Neural cell (in vitro differentiated cells): ENCODE measurements around the gene HEBP2. TPM values are rescaled to one million over a fixed set of nuclear protein-coding genes. Genes with fewer than 3 reads are reported as not detected.

Experiments
- H2AFZ ChIP-seq: fragments of 200-600, 300-800 bp; sonication (generic), shearing (Covaris generic); 2 replicates; pipeline ENCODE4 v1.6.0; 2014; ENCODE audit warnings: low read depth, mild to moderate bottlenecking, antibody characterized with exemption, low read length, moderate library complexity
- H3F3A ChIP-seq: fragments of 200-600 bp; shearing (Covaris generic); 2 replicates; pipeline ENCODE4 v1.6.1; 2016; ENCODE audit warnings: mild to moderate bottlenecking, moderate library complexity, mixed read lengths, antibody characterized with exemption, low read length; ENCODE audit not compliant: insufficient read depth, poor library complexity, severe bottlenecking
- H3K27ac ChIP-seq: fragments of 200-600, 300-800 bp; sonication (generic), shearing (Covaris generic); 2 replicates; pipeline ENCODE4 v1.5.1; 2014; ENCODE audit warnings: mild to moderate bottlenecking, low read length, moderate library complexity
- H3K27me3 ChIP-seq: fragments of 300-800, 200-600 bp; sonication (generic), shearing (Covaris generic); 2 replicates; pipeline ENCODE4 v1.6.0; 2014; ENCODE audit warnings: mild to moderate bottlenecking, low read depth, low read length, moderate library complexity; ENCODE audit not compliant: insufficient read depth
- H3K36me3 ChIP-seq: fragments of 300-800, 200-600 bp; sonication (generic), shearing (Covaris generic); 2 replicates; pipeline ENCODE4 v1.5.1; 2014; ENCODE audit warnings: mild to moderate bottlenecking, antibody characterized with exemption, low read length, moderate library complexity; ENCODE audit not compliant: insufficient read depth
- H3K4me2 ChIP-seq: fragments of 300-800, 200-600 bp; sonication (generic), shearing (Covaris generic); 2 replicates; pipeline ENCODE4 v1.6.0; 2014; ENCODE audit warnings: mild to moderate bottlenecking, low read length
- H3K4me3 ChIP-seq: fragments of 300-800, 200-600 bp; sonication (generic), shearing (Covaris generic); 2 replicates; pipeline ENCODE4 v1.5.1; 2014; ENCODE audit warnings: mild to moderate bottlenecking, low read length, moderate library complexity
- H3K79me2 ChIP-seq: fragments of 200-600 bp; shearing (Covaris generic); replicated peaks from 2 replicates; pipeline ENCODE4 v1.6.0; 2014; ENCODE audit warnings: mild to moderate bottlenecking, low read length, moderate library complexity; ENCODE audit not compliant: insufficient read depth
- H3K9ac ChIP-seq: fragments of 300-800, 200-600 bp; sonication (generic), shearing (Covaris generic); 2 replicates; pipeline ENCODE4 v1.6.1; 2016; ENCODE audit warnings: mild to moderate bottlenecking, low read length, mixed read lengths
- H3K9me2 ChIP-seq: fragments of 200-600 bp; shearing (Covaris generic); 2 replicates; pipeline ENCODE4 v1.6.1; 2016; ENCODE audit warnings: mild to moderate bottlenecking, low read length, mixed read lengths; ENCODE audit not compliant: insufficient read depth
- H3K9me3 ChIP-seq: fragments of 200-600, 300-800 bp; sonication (generic), shearing (Covaris generic); 2 replicates; pipeline ENCODE4 v1.6.1; 2016; ENCODE audit warnings: mild to moderate bottlenecking, mixed run types, low read length, moderate library complexity, mixed read lengths
- H4K20me1 ChIP-seq: fragments of 200-600 bp; shearing (Covaris generic); 2 replicates; pipeline ENCODE4 v1.6.1; 2016; ENCODE audit warnings: mild to moderate bottlenecking, mixed run types; ENCODE audit not compliant: insufficient read depth
- CTCF ChIP-seq: fragments of 450-650 bp; IDR thresholded peaks from 2 replicates; pipeline ENCODE4 v1.5.1; 2014; ENCODE audit warnings: antibody characterized with exemption, mild to moderate bottlenecking, moderate library complexity; ENCODE audit not compliant: poor library complexity, severe bottlenecking
- EP300 ChIP-seq: fragments of 450-650 bp; conservative IDR thresholded peaks from 2 replicates; pipeline ENCODE4 v1.6.1; 2014; ENCODE audit warnings: antibody characterized with exemption, mild to moderate bottlenecking, moderate library complexity; ENCODE audit not compliant: poor library complexity, severe bottlenecking
- EZH2 ChIP-seq: fragments of 200-600, 300-800 bp; shearing (Covaris generic), sonication (generic); IDR thresholded peaks from 2 replicates; pipeline ENCODE4 v1.6.1; 2014; ENCODE audit warnings: antibody characterized with exemption, low read length, borderline replicate concordance, mild to moderate bottlenecking; ENCODE audit not compliant: insufficient read depth, poor library complexity, severe bottlenecking
- MXI1 ChIP-seq: fragments of 450-650 bp; conservative IDR thresholded peaks from 2 replicates; pipeline ENCODE4 v1.6.1; 2014; ENCODE audit warnings: antibody characterized with exemption, mild to moderate bottlenecking; ENCODE audit not compliant: poor library complexity, severe bottlenecking
- POLR2AphosphoS5 ChIP-seq: IDR thresholded peaks from 2 replicates; pipeline ENCODE4 v1.6.1; 2012
- TAF1 ChIP-seq: IDR thresholded peaks from 2 replicates; pipeline ENCODE4 v1.6.1; 2012; ENCODE audit warnings: low read depth
- polyA plus RNA-seq: library from polyadenylated mRNA; depleted of rRNA; stranded (reverse); fragments of >200 nt; gene quantifications from 2 replicates; pipeline ENCODE4 v1.2.3, GENCODE V29; 2014
- TF ChIP-seq, protein P1 (sequence below): IDR thresholded peaks from 2 replicates; pipeline ENCODE4 v1.6.1; 2012; ENCODE audit warnings: borderline replicate concordance

Gene HEBP2
- polyA plus RNA-seq, 1 donor from 2014 or later: 3.0 TPM

DNA sequence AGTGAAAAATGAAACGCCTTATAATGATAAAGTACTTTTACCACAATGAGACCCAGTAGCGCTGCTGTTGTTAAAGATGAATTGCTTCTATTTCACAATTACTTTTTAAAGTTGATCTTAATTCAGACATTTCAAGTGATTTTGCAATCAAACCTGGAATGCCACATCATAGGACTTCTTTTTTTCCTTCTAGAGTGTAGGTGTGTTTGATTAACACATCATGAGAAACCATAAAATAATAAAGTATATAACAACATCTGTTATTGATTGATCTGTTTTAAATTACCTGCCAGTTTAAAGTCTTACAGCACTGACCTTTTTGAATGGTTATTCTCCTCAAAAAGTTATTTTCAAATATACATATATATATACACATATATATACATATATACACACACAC lies 38.6 kb downstream of the HEBP2 start:
- H3K4me3 ChIP-seq: no peak overlapping the region
- no peaks in the 10 kb centered on the region for H3K79me2 ChIP-seq
- no peak overlapping the region for H3K9ac ChIP-seq
- H3K27me3 ChIP-seq: no peaks in the 10 kb centered on the region
- H3K9me2 ChIP-seq: no peaks in the 10 kb centered on the region
- H3K9me3 ChIP-seq: no peaks in the 10 kb centered on the region
- no peaks in the 10 kb centered on the region for H3K36me3 ChIP-seq
- no peaks in the 10 kb centered on the region for H4K20me1 ChIP-seq
- no peaks in the 10 kb centered on the region for H3F3A ChIP-seq
- H3K4me2 ChIP-seq: no peak overlapping the region
- no peak overlapping the region for H3K27ac ChIP-seq
- H2AFZ ChIP-seq: no peak overlapping the region
- TF ChIP-seq MXI1 (no peak), POLR2AphosphoS5 (no peak), CTCF (no peak), EP300 (no peak), EZH2 (no peak), TAF1 (no peak)
- TF ChIP-seq, protein P1, sequence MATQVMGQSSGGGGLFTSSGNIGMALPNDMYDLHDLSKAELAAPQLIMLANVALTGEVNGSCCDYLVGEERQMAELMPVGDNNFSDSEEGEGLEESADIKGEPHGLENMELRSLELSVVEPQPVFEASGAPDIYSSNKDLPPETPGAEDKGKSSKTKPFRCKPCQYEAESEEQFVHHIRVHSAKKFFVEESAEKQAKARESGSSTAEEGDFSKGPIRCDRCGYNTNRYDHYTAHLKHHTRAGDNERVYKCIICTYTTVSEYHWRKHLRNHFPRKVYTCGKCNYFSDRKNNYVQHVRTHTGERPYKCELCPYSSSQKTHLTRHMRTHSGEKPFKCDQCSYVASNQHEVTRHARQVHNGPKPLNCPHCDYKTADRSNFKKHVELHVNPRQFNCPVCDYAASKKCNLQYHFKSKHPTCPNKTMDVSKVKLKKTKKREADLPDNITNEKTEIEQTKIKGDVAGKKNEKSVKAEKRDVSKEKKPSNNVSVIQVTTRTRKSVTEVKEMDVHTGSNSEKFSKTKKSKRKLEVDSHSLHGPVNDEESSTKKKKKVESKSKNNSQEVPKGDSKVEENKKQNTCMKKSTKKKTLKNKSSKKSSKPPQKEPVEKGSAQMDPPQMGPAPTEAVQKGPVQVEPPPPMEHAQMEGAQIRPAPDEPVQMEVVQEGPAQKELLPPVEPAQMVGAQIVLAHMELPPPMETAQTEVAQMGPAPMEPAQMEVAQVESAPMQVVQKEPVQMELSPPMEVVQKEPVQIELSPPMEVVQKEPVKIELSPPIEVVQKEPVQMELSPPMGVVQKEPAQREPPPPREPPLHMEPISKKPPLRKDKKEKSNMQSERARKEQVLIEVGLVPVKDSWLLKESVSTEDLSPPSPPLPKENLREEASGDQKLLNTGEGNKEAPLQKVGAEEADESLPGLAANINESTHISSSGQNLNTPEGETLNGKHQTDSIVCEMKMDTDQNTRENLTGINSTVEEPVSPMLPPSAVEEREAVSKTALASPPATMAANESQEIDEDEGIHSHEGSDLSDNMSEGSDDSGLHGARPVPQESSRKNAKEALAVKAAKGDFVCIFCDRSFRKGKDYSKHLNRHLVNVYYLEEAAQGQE: no peak

DNA sequence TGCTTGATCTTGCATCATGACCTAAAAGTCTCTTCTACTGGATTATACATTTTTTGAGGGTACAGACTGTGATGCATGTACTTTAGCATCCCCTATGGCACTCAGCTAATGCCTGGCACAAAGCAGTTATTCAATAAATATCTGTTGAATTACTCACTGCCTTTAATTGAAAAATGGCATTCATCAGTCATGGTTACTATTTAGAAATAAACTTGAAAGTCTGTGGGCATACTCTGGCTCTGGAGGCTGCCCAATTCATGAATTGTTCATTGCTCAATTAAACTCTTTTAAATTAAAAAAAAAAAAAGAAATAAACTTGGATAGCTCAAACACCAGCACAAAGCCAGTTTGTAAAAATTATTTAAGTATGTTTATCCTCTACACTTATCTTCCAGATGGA lies 40.0 kb downstream of the HEBP2 start:
- H3K9me2 ChIP-seq: no peaks in the 10 kb centered on the region
- no peaks in the 10 kb centered on the region for H4K20me1 ChIP-seq
- H3K27me3 ChIP-seq: no peaks in the 10 kb centered on the region
- no peak overlapping the region for H3K27ac ChIP-seq
- no peaks in the 10 kb centered on the region for H3K36me3 ChIP-seq
- no peaks in the 10 kb centered on the region for H3K9me3 ChIP-seq
- H2AFZ ChIP-seq: no peak overlapping the region
- H3K9ac ChIP-seq: no peak overlapping the region
- no peak for TF ChIP-seq EP300
- no peak for TF ChIP-seq TAF1
- H3K79me2 ChIP-seq: no peaks in the 10 kb centered on the region
- no peak overlapping the region for H3K4me2 ChIP-seq
- H3K4me3 ChIP-seq: no peak overlapping the region
- H3F3A ChIP-seq: no peaks in the 10 kb centered on the region

GRCh38 chr6:138446821-138447220 lies 42.8 kb downstream of the HEBP2 start:
- Histone ChIP-seq H4K20me1 (no peaks in the 10 kb centered on the region), H3K9ac (no peak overlapping the region), H3K79me2 (no peaks in the 10 kb centered on the region), H3K9me3 (no peaks in the 10 kb centered on the region), H3K4me3 (no peak overlapping the region), H3K4me2 (no peak overlapping the region), H3F3A (peaks cover 4% of the 10 kb centered on the region), H2AFZ (no peak overlapping the region), H3K27me3 (no peaks in the 10 kb centered on the region), H3K9me2 (no peaks in the 10 kb centered on the region), H3K36me3 (no peaks in the 10 kb centered on the region), H3K27ac (no peak overlapping the region)
- no peak for TF ChIP-seq MXI1
